Thymus (tissue), 11 donors: ENCODE results near the gene FHIT. TPM values are rescaled to one million over a fixed set of nuclear protein-coding genes. Genes with fewer than 3 reads are reported as not detected.

ENCODE experiments used
- DNase-seq, 9 donors: peaks; one replicate each; pipeline ENCODE4 v3.0.0-alpha.2; 2013; ENCODE audit warnings: low spot score in 9 of 9, low read depth in 6 of 9, missing footprints in 1 of 9
- H3K27ac ChIP-seq, 2 donors: one replicate each; pipeline ENCODE4 v1.5.1; 2013; ENCODE audit warnings: control low read depth in 1 of 2, low read depth in 1 of 2, low read length in 1 of 2, mild to moderate bottlenecking in 1 of 2, moderate library complexity in 1 of 2
- H3K27me3 ChIP-seq, 2 donors: one replicate each; pipeline ENCODE4 v1.5.1; 2013; ENCODE audit warnings: low read length in 1 of 2; ENCODE audit not compliant: control insufficient read depth in 2 of 2, insufficient read depth in 1 of 2
- H3K36me3 ChIP-seq, 2 donors: one replicate each; pipeline ENCODE4 v1.5.1; 2013; ENCODE audit warnings: low read length in 1 of 2, mild to moderate bottlenecking in 1 of 2, moderate library complexity in 1 of 2; ENCODE audit not compliant: control insufficient read depth in 2 of 2, insufficient read depth in 2 of 2
- H3K4me1 ChIP-seq, 2 donors: one replicate each; pipeline ENCODE4 v1.5.1; 2013; ENCODE audit warnings: low read length in 2 of 2; ENCODE audit not compliant: control insufficient read depth in 2 of 2, insufficient read depth in 2 of 2
- H3K4me3 ChIP-seq, 2 donors: one replicate each; pipeline ENCODE4 v1.5.1; 2013; ENCODE audit warnings: low read length in 2 of 2, control low read depth in 1 of 2, mild to moderate bottlenecking in 1 of 2
- H3K9me3 ChIP-seq, 2 donors: one replicate each; pipeline ENCODE4 v1.5.1; 2013; ENCODE audit warnings: low read length in 1 of 2, mild to moderate bottlenecking in 1 of 2; ENCODE audit not compliant: control insufficient read depth in 2 of 2, insufficient read depth in 1 of 2
- WGBS: extraction: QIAGEN DNeasy Blood & Tissue Kit; methylation state at CpG from one replicate; pipeline ENCODE4 v1.1.7; 2013; 5-methylcytosine and 5-hydroxymethylcytosine counted together
- polyA plus RNA-seq: library from polyadenylated mRNA; stranded (reverse); fragments of 200-250 nt; gene quantifications from one replicate; pipeline ENCODE4 v1.2.3, GENCODE V29; 2013
- total RNA-seq: library from RNA; stranded (reverse); fragments of 120-200 nt; gene quantifications from one replicate; pipeline ENCODE4 v1.2.4, GENCODE V29; 2013
- donor health status: healthy.

FHIT gene
- total and polyA plus RNA-seq, 2 donors = 9.2 to 13.2 TPM

DNA sequence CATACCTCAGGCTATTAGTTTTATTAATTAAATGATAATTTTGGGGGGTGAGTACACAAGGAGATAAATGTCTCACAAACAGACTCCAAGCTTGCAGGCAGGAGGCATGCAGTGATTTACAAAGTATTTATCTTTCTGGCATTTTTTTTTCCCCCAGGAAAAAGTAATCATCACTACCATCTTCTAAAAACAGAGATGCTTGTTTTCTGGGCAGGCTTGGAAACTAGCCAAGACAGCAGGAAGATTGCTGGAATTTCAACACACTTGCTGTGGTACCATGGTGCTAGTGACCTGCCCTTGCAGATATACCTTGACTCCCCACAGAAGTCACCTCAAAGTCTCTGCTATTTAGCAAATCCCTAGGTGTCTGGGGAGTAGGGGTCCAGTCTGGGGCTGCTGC is 1468.6 kb downstream of the FHIT start:
- H3K4me3 ChIP-seq = no peak overlapping the region
- no peak overlapping the region for H3K27ac ChIP-seq
- H3K9me3 ChIP-seq = no peaks in the 10 kb centered on the region
- DNase-seq = no peak
- peaks cover 4 to 7% of the 10 kb centered on the region in 2 donors for H3K4me1 ChIP-seq
- no peaks in the 10 kb centered on the region for H3K36me3 ChIP-seq
- peaks cover 0 to 2% of the 10 kb centered on the region in 2 donors for H3K27me3 ChIP-seq

DNA sequence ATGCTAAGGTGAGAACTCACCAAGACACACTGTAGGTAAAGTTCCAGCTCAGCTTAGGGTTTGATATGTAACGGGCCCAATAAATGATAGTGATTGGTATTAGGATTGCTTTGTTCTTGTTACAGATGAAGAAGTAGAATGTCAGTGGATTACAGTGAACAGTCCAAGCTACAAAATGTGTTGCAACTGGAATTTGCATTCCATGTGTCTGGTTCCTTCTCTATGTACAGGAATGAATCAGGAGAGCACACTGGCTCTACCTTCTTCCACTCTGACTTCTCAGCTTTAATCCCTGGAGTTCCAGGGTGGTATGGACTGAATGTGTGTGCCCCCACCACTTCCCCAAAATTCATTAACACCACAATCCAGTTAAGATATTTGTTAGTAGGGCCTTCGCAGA is 1471.0 kb downstream of the FHIT start:
- Histone ChIP-seq H3K9me3 (no peaks in the 10 kb centered on the region), H3K4me3 (no peak overlapping the region), H3K27me3 (peaks cover 0 to 5% of the 10 kb centered on the region in 2 donors), H3K36me3 (no peaks in the 10 kb centered on the region), H3K4me1 (peaks cover 7% of the 10 kb centered on the region in 2 donors), H3K27ac (no peak overlapping the region)
- DNase-seq = no peak
- WGBS = 98% methylated on average over 2 of the region's 2 CpGs

DNA sequence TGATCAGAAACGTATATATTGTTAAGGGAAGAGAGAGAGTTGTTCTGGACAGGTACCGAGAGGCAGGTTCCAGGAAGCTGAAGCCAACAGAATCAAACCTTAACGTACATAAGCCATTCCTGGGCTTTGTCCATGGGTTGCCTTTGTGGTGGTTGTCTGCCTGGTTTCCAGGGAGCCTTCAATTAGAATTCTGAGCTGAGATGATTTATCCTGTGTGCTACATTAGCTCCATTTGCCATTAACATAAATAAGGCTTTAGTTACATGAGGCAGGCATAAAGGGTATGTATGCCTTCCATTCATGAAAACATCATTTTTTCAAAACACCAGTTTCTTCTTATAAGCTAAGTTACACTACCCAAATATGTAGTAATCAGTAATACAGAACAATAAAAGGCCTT is 1472.0 kb downstream of the FHIT start:
- DNase-seq = no peak
- peaks cover 0 to 5% of the 10 kb centered on the region in 2 donors for H3K27me3 ChIP-seq
- WGBS = 98% methylated on average over 3 of the region's 3 CpGs
- no peak overlapping the region for H3K27ac ChIP-seq
- H3K4me3 ChIP-seq = no peak overlapping the region
- H3K4me1 ChIP-seq = peaks cover 7 to 13% of the 10 kb centered on the region in 2 donors
- no peaks in the 10 kb centered on the region for H3K36me3 ChIP-seq
- no peaks in the 10 kb centered on the region for H3K9me3 ChIP-seq

DNA sequence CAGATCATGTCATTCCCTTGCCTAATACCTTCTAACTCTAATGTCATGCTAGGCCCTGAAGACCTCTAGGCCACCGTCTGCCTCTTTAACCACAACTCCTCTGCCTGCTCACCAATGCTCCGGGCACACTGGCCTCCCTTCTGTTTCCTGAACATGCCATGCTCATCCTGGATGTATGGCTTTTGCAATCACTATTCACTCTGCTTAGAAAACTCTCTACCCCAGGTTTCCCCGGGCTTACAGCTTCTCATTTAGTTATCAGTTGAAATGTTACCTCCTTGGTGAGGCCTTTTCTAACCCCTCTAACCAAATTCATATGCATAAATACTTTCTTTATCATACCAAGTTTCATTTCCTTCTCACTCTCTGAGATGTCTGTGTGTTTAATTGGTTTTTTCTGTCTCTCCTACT is 1473.6 kb downstream of the FHIT start:
- WGBS = 30% methylated on average over 3 of the region's 3 CpGs
- Histone ChIP-seq H3K4me3 (no peak overlapping the region), H3K4me1 (peaks cover 15 to 26% of the 10 kb centered on the region in 2 donors), H3K27me3 (peaks cover 0 to 5% of the 10 kb centered on the region in 2 donors), H3K9me3 (no peaks in the 10 kb centered on the region), H3K27ac (no peak overlapping the region), H3K36me3 (no peaks in the 10 kb centered on the region)
- DNase-seq = no peak

DNA sequence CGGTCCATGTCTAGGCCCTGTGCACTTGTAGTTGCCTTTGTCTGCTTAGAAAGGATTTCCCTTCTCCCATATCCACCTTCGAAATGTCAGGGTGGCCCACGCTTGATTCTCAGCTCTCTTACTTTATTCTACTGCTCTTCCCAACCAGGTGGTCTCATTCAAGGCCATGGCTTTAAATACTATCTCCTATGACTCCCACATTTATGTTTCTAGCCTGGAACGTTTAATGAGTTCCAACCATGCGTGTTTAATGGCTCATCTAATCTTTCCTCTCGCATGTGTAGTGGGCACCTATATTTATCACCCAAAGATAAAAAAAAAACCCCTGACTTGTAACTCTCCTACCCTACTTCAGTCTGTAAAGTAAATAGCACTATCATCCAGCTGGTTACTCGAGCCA is 1474.2 kb downstream of the FHIT start:
- no peak for DNase-seq
- peaks cover 21 to 32% of the 10 kb centered on the region in 2 donors for H3K4me1 ChIP-seq
- no peak overlapping the region for H3K27ac ChIP-seq
- no peak overlapping the region for H3K4me3 ChIP-seq
- no peaks in the 10 kb centered on the region for H3K36me3 ChIP-seq
- WGBS = 98% methylated on average over 7 of the region's 7 CpGs
- peaks cover 0 to 5% of the 10 kb centered on the region in 2 donors for H3K27me3 ChIP-seq
- H3K9me3 ChIP-seq = no peaks in the 10 kb centered on the region

DNA sequence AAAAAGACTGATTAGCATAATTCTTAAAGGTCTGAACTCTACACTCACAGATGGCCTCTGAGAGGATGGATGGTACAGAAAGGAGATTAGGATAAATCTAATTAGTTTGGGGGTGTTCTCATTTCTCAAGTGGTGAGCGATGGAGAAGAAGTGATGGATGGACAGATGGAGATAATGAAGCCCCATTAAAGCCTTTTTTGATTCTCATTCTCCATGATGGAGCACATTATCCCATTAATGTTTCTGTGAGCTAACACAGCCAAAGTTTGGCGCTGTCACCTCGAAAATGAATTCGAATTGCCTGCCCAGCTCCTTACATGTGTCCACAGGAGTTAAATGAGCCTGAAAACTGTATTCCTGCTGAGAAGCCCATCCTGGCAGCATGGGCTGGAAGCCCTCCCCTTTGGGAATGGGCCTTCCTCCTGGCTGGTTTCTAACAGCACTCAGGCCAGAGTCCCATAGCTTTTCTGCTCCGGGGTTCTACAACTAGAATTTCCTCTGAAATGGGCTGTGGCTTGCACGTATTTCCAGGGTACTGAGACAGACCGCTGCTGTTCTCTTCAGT is 1475.4 kb downstream of the FHIT start:
- WGBS = 81% methylated on average over 7 of the region's 7 CpGs
- Histone ChIP-seq H3K36me3 (no peaks in the 10 kb centered on the region), H3K4me3 (no peak overlapping the region), H3K9me3 (no peaks in the 10 kb centered on the region), H3K4me1 (peaks cover 33 to 42% of the 10 kb centered on the region in 2 donors), H3K27ac (no peak overlapping the region), H3K27me3 (peaks cover 0 to 5% of the 10 kb centered on the region in 2 donors)
- DNase-seq = no peak

DNA sequence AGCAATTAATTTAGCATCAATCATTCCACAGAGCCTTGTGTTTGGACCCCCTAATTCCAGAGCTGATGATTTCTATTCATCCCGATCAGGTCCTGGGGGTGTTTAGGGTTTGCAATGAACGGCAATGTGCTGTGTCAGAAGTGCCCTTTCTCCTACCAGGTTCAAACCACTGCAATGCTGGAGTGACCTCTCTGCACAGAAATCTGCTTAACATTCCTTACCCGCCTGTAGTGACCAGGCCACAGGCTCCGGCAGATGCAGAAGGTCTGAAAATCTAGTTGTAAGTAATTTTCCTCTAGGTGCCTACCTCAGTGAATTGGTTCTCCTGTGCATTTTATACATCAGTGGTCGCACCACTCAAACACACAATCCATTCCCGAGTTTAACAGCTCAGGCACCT is 1476.1 kb downstream of the FHIT start:
- 98% methylated on average over 6 of the region's 6 CpGs for WGBS

DNA sequence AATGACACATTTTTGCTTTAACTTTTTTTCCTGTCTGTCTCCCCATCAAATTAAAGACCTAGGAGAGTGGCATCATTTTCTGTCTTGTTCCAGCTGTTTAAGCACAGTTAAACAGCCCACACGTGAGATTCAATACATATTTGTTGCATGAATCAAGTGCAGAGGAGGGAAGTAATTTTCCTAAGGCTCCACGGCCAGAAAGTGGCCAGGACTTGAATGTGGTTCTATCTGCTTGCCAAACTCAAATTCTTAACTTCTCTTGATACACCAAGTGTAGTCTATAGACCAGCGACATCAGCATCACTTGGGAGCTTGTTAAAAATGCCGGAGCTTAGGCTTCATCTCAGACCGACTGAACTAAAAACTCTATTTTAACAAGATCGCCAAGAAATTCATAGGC is 1476.6 kb downstream of the FHIT start:
- Histone ChIP-seq H3K27me3 (peaks cover 0 to 5% of the 10 kb centered on the region in 2 donors), H3K4me1 (peaks cover 33 to 48% of the 10 kb centered on the region in 2 donors), H3K9me3 (no peaks in the 10 kb centered on the region), H3K4me3 (no peak overlapping the region), H3K27ac (no peak overlapping the region), H3K36me3 (no peaks in the 10 kb centered on the region)
- DNase-seq = no peak
- 97% methylated on average over 6 of the region's 6 CpGs for WGBS

More for the DNA sequence above, 1476.1 kb downstream of the FHIT start:
- no peak for DNase-seq
- Histone ChIP-seq H3K27ac (no peak overlapping the region), H3K9me3 (no peaks in the 10 kb centered on the region), H3K36me3 (no peaks in the 10 kb centered on the region), H3K4me1 (peaks cover 33 to 48% of the 10 kb centered on the region in 2 donors), H3K4me3 (no peak overlapping the region), H3K27me3 (peaks cover 0 to 5% of the 10 kb centered on the region in 2 donors)

DNA sequence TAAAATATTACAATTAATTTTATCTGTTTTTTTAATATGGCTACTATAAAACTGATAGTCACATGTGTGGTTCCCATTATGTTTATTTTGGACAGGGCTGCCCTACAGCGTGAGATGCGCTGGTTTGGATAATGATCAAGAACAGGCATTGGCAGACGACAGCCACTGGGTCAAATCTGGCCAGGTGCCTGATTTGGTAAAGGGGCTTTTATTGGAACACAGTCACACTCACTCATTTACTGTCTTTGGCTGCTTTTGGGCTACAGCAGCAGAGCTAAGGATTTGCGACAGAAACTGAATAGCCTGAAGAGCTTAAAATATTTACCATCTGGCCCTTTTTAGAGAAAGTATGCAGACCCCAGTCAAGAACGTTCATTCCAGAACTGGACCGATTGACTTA is 1477.3 kb downstream of the FHIT start:
- H3K9me3 ChIP-seq = no peaks in the 10 kb centered on the region
- peaks cover 0 to 5% of the 10 kb centered on the region in 2 donors for H3K27me3 ChIP-seq
- no peak overlapping the region for H3K4me3 ChIP-seq
- no peaks in the 10 kb centered on the region for H3K36me3 ChIP-seq
- H3K4me1 ChIP-seq = peaks cover 34 to 51% of the 10 kb centered on the region in 2 donors
- DNase-seq = no peak
- no peak overlapping the region for H3K27ac ChIP-seq
- 93% methylated on average over 6 of the region's 6 CpGs for WGBS
